Measurements from ENCODE around the gene SCAMP3.

GRCh38 chr1:155277902-155278688, 15.9 kb upstream of the SCAMP3 start:
- TF ChIP-seq CTCF (IDR thresholded peaks at IDR 0.05) = no peak
- no peak for TF ChIP-seq POLR2A (IDR thresholded peaks at IDR 0.05)

Measured in ovary (tissue), 3 donors.